ENCODE results near the gene TNIK. TPM values are rescaled to one million over a fixed set of nuclear protein-coding genes. Genes with fewer than 3 reads are reported as not detected.

The TNIK gene
- total RNA-seq, 4 donors from 2014 or later = 32.9 to 52.0 (median 40.2) TPM

- Histone ChIP-seq H3K27me3 (no peaks in the 10 kb centered on the region), H3K9me3 (no peaks in the 10 kb centered on the region), H3K27ac (no peak overlapping the region), H3K4me3 (no peak overlapping the region), H3K4me1 (no peaks in the 10 kb centered on the region), H3K36me3 (no peaks in the 10 kb centered on the region)
- WGBS, 2 donors (ENCODE audit: low coverage in 1 of 2) = 75 to 79% methylated on average over 4 to 5 of the region's 5 CpGs
- TF ChIP-seq EP300 (IDR thresholded peaks at IDR 0.05; ENCODE audit: low read depth) = no peak
- no peak for DNase-seq
- in situ Hi-C loops (cut with MboI; ENCODE audit: low pct_ligation_motif_present in 1 of 4, low pct_unique_long_range_greater_than_20kb in 1 of 4, low sequenced_read_pairs in 3 of 4) (no loop called here), intact Hi-C loops (cut with DNase I; ENCODE audit: low total_unique reads) (no loop called here)
These were observed 446.1 kb downstream of the TNIK start for GRCh38 chr3:171013822-171014748.

DNA sequence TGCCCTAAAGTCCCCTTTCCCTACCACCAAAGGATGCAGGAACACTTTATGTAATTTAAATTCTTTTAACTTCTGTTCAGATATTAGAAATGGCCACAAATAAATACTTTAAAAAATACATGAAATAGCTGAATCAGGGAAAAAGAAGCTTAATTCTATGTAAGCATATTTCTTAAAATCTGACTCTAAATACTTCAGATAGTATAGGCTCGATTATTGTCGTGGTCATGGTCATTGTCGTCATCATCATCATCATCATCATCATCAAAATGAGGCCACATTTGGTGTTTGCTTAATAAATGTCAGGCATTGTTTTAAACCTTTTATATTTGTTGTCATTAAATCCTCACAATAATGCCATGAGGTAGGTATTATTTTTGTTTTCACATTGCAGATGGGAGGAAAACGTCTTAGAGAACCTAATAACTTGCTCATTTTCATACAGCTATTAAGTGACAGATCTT lies 448.3 kb downstream of the TNIK start:
- no peak for TF ChIP-seq POLR2A (IDR thresholded peaks at IDR 0.05)
- TF ChIP-seq, protein P1, sequence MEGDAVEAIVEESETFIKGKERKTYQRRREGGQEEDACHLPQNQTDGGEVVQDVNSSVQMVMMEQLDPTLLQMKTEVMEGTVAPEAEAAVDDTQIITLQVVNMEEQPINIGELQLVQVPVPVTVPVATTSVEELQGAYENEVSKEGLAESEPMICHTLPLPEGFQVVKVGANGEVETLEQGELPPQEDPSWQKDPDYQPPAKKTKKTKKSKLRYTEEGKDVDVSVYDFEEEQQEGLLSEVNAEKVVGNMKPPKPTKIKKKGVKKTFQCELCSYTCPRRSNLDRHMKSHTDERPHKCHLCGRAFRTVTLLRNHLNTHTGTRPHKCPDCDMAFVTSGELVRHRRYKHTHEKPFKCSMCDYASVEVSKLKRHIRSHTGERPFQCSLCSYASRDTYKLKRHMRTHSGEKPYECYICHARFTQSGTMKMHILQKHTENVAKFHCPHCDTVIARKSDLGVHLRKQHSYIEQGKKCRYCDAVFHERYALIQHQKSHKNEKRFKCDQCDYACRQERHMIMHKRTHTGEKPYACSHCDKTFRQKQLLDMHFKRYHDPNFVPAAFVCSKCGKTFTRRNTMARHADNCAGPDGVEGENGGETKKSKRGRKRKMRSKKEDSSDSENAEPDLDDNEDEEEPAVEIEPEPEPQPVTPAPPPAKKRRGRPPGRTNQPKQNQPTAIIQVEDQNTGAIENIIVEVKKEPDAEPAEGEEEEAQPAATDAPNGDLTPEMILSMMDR (IDR thresholded peaks at IDR 0.05) = no peak
- TF ChIP-seq POLR2AphosphoS5 (IDR thresholded peaks at IDR 0.05) = no peak
- TF ChIP-seq EP300 (IDR thresholded peaks at IDR 0.05; ENCODE audit: low read depth) = no peak
- no peak overlapping the region for H3K27ac ChIP-seq
- in situ Hi-C loops (cut with MboI; ENCODE audit: low pct_ligation_motif_present in 1 of 4, low pct_unique_long_range_greater_than_20kb in 1 of 4, low sequenced_read_pairs in 3 of 4) (no loop called here), intact Hi-C loops (cut with DNase I; ENCODE audit: low total_unique reads) (no loop called here)
- WGBS, 2 donors (ENCODE audit: low coverage in 1 of 2) = 85 to 87% methylated on average over 4 of the region's 4 CpGs
- no peaks in the 10 kb centered on the region for H3K27me3 ChIP-seq
- no peak overlapping the region for H3K4me3 ChIP-seq
- H3K36me3 ChIP-seq = no peaks in the 10 kb centered on the region
- H3K4me1 ChIP-seq = no peaks in the 10 kb centered on the region
- no peak for DNase-seq
- H3K9me3 ChIP-seq = no peaks in the 10 kb centered on the region

Small RNA genes lying within 50 kb of the gene (small RNA-seq; reads per million reads assigned to genes)
- gene MIR569 (0 to 0.28 (median 0.13) reads per million in 4 donors), gene RF00019 (0 reads per million in 4 donors), gene RNU6-348P (0 reads per million in 4 donors)
